NCI-H345 (cell line): ENCODE data around the gene DDR1.
"Not testable (repeated sequence)": the region's sequence is repeated elsewhere in the genome, so short reads cannot be mapped to it uniquely, and the experiment has no call there.

Experiments used
- DNase-seq: peaks from one replicate; lab custom pipeline; 2025; lab: John Stamatoyannopoulos, UW

The DDR1 gene

GRCh38 chr6:30854285-30855040 is 29.9 kb upstream of the DDR1 start:
- no peak for DNase-seq

GRCh38 chr6:30855429-30856075 is 28.8 kb upstream of the DDR1 start:
- no peak for DNase-seq

- no peak for DNase-seq
These were observed 27.2 kb upstream of the DDR1 start for GRCh38 chr6:30857112-30857511.

- DNase-seq, result no peak
These were observed 26.8 kb upstream of the DDR1 start for GRCh38 chr6:30857549-30857948.

- DNase-seq, result not testable (repeated sequence)
These were observed 24.6 kb upstream of the DDR1 start for GRCh38 chr6:30859726-30860125.

GRCh38 chr6:30861257-30862048 is 22.9 kb upstream of the DDR1 start:
- no peak for DNase-seq

GRCh38 chr6:30862156-30862875 is 22.0 kb upstream of the DDR1 start:
- no peak for DNase-seq

GRCh38 chr6:30864325-30864724 is 20.0 kb upstream of the DDR1 start:
- no peak for DNase-seq

GRCh38 chr6:30869241-30869749 is 15.0 kb upstream of the DDR1 start:
- DNase-seq, result not testable (repeated sequence)

GRCh38 chr6:30870546-30870945 is 13.8 kb upstream of the DDR1 start:
- no peak for DNase-seq

GRCh38 chr6:30871592-30872183 is 12.6 kb upstream of the DDR1 start:
- no peak for DNase-seq

GRCh38 chr6:30873137-30873640 is 11.1 kb upstream of the DDR1 start:
- DNase-seq, result no peak

GRCh38 chr6:30873795-30874194 is 10.5 kb upstream of the DDR1 start:
- DNase-seq, result not testable (repeated sequence)

- no peak for DNase-seq
These were observed 8.9 kb upstream of the DDR1 start for GRCh38 chr6:30875244-30876038.

GRCh38 chr6:30876039-30876730 is 8.1 kb upstream of the DDR1 start:
- DNase-seq, result no peak

GRCh38 chr6:30877419-30878262 is 6.7 kb upstream of the DDR1 start:
- DNase-seq, result peak; percentile 88

GRCh38 chr6:30879684-30880427 is 4.5 kb upstream of the DDR1 start:
- DNase-seq, result no peak

- peak; percentile 10 for DNase-seq
These were observed 3.5 kb upstream of the DDR1 start for GRCh38 chr6:30880698-30881252.
